ENCODE results near the gene KIF15.

Gene KIF15

GRCh38 chr3:44885618-44886017, 124.0 kb downstream of the KIF15 start:
- Histone ChIP-seq H2AFZ (no peak overlapping the region), H3K4me2 (ENCODE audit: low read length) (no peak overlapping the region), H3K27me3 (ENCODE audit: control insufficient read depth, insufficient read depth, low read length) (no peaks in the 10 kb centered on the region), H3K4me1 (no peaks in the 10 kb centered on the region), H3K9ac (no peak overlapping the region), H3K4me3 (ENCODE audit: low read depth, low read length) (no peak overlapping the region), H3K9me3 (ENCODE audit: control insufficient read depth, low read length) (no peaks in the 10 kb centered on the region), H3K79me2 (no peaks in the 10 kb centered on the region), H3K36me3 (ENCODE audit: control insufficient read depth, insufficient read depth, low read length) (no peaks in the 10 kb centered on the region), H3K27ac (no peak overlapping the region)
- no peak for TF ChIP-seq CTCF (IDR thresholded peaks at IDR 0.05)

- Histone ChIP-seq H3K27ac (no peak overlapping the region), H3K27me3 (ENCODE audit: control insufficient read depth, insufficient read depth, low read length) (no peaks in the 10 kb centered on the region)
Measured at GRCh38 chr3:44886561-44886960, 125.0 kb downstream of the KIF15 start.

GRCh38 chr3:44887101-44887500, 125.5 kb downstream of the KIF15 start:
- no peaks in the 10 kb centered on the region for H3K79me2 ChIP-seq
- no peak overlapping the region for H2AFZ ChIP-seq
- H3K4me3 ChIP-seq (ENCODE audit: low read depth, low read length), result no peak overlapping the region
- H3K9ac ChIP-seq, result no peak overlapping the region
- no peaks in the 10 kb centered on the region for H3K27me3 ChIP-seq (ENCODE audit: control insufficient read depth, insufficient read depth, low read length)
- no peak for TF ChIP-seq CTCF (IDR thresholded peaks at IDR 0.05)
- no peaks in the 10 kb centered on the region for H3K9me3 ChIP-seq (ENCODE audit: control insufficient read depth, low read length)
- no peaks in the 10 kb centered on the region for H3K36me3 ChIP-seq (ENCODE audit: control insufficient read depth, insufficient read depth, low read length)
- H3K4me1 ChIP-seq, result no peaks in the 10 kb centered on the region
- no peak overlapping the region for H3K27ac ChIP-seq
- H3K4me2 ChIP-seq (ENCODE audit: low read length), result no peak overlapping the region

More at GRCh38 chr3:44886561-44886960, 125.0 kb downstream of the KIF15 start:
- Histone ChIP-seq H3K9ac (no peak overlapping the region), H3K79me2 (no peaks in the 10 kb centered on the region), H3K9me3 (ENCODE audit: control insufficient read depth, low read length) (no peaks in the 10 kb centered on the region), H3K4me2 (ENCODE audit: low read length) (no peak overlapping the region), H2AFZ (no peak overlapping the region), H3K4me3 (ENCODE audit: low read depth, low read length) (no peak overlapping the region), H3K36me3 (ENCODE audit: control insufficient read depth, insufficient read depth, low read length) (no peaks in the 10 kb centered on the region), H3K4me1 (no peaks in the 10 kb centered on the region)
- TF ChIP-seq CTCF (IDR thresholded peaks at IDR 0.05), result no peak

- H3K27ac ChIP-seq, result no peak overlapping the region
- no peak overlapping the region for H2AFZ ChIP-seq
- H3K9ac ChIP-seq, result no peak overlapping the region
- no peaks in the 10 kb centered on the region for H3K36me3 ChIP-seq (ENCODE audit: control insufficient read depth, insufficient read depth, low read length)
- no peak for TF ChIP-seq CTCF (IDR thresholded peaks at IDR 0.05)
- no peaks in the 10 kb centered on the region for H3K27me3 ChIP-seq (ENCODE audit: control insufficient read depth, insufficient read depth, low read length)
- H3K79me2 ChIP-seq, result no peaks in the 10 kb centered on the region
- no peak overlapping the region for H3K4me2 ChIP-seq (ENCODE audit: low read length)
- H3K9me3 ChIP-seq (ENCODE audit: control insufficient read depth, low read length), result no peaks in the 10 kb centered on the region
- no peak overlapping the region for H3K4me3 ChIP-seq (ENCODE audit: low read depth, low read length)
- H3K4me1 ChIP-seq, result no peaks in the 10 kb centered on the region
Measured at GRCh38 chr3:44890258-44890657, 128.7 kb downstream of the KIF15 start.

- Histone ChIP-seq H3K4me3 (ENCODE audit: low read depth, low read length) (no peak overlapping the region), H3K27ac (no peak overlapping the region), H3K27me3 (ENCODE audit: control insufficient read depth, insufficient read depth, low read length) (no peaks in the 10 kb centered on the region), H3K36me3 (ENCODE audit: control insufficient read depth, insufficient read depth, low read length) (no peaks in the 10 kb centered on the region), H3K4me1 (no peaks in the 10 kb centered on the region), H3K9me3 (ENCODE audit: control insufficient read depth, low read length) (no peaks in the 10 kb centered on the region), H3K79me2 (no peaks in the 10 kb centered on the region), H3K9ac (no peak overlapping the region), H2AFZ (no peak overlapping the region), H3K4me2 (ENCODE audit: low read length) (no peak overlapping the region)
- no peak for TF ChIP-seq CTCF (IDR thresholded peaks at IDR 0.05)
Measured at GRCh38 chr3:44890852-44891251, 129.3 kb downstream of the KIF15 start.
